ENCODE results near the gene ETV1.

GRCh38 chr7:13848681-13849131 lies 140.8 kb downstream of the ETV1 start:
- TF ChIP-seq, protein P1, sequence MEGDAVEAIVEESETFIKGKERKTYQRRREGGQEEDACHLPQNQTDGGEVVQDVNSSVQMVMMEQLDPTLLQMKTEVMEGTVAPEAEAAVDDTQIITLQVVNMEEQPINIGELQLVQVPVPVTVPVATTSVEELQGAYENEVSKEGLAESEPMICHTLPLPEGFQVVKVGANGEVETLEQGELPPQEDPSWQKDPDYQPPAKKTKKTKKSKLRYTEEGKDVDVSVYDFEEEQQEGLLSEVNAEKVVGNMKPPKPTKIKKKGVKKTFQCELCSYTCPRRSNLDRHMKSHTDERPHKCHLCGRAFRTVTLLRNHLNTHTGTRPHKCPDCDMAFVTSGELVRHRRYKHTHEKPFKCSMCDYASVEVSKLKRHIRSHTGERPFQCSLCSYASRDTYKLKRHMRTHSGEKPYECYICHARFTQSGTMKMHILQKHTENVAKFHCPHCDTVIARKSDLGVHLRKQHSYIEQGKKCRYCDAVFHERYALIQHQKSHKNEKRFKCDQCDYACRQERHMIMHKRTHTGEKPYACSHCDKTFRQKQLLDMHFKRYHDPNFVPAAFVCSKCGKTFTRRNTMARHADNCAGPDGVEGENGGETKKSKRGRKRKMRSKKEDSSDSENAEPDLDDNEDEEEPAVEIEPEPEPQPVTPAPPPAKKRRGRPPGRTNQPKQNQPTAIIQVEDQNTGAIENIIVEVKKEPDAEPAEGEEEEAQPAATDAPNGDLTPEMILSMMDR (IDR thresholded peaks at IDR 0.05) = no peak
- TF ChIP-seq POLR2A (IDR thresholded peaks at IDR 0.05) = no peak
